H9 (cell line): ENCODE measurements around the gene SNAI3. TPM values are rescaled to one million over a fixed set of nuclear protein-coding genes. Genes with fewer than 3 reads are reported as not detected.

Experiments used
- DNase-seq: peaks from one replicate; pipeline ENCODE4 v3.0.0-alpha.2; 2017
- H2AFZ ChIP-seq: one replicate; pipeline ENCODE4 v1.6.1; 2013; ENCODE audit warnings: mild to moderate bottlenecking, low read length, control low read depth, moderate library complexity
- H2AK5ac ChIP-seq: 2 replicates; pipeline ENCODE4 v1.6.1; 2013; ENCODE audit warnings: low read length, control low read depth, mixed read lengths; ENCODE audit not compliant: insufficient read length
- H2BK120ac ChIP-seq: one replicate; pipeline ENCODE4 v1.6.1; 2013; ENCODE audit warnings: low read depth, mild to moderate bottlenecking, low read length, control low read depth, inconsistent platforms; ENCODE audit not compliant: poor library complexity, severe bottlenecking
- H2BK12ac ChIP-seq: 2 replicates; pipeline ENCODE4 v1.6.1; 2013; ENCODE audit warnings: low read length, control low read depth, mixed read lengths, low read depth; ENCODE audit not compliant: insufficient read length
- H2BK15ac ChIP-seq: 2 replicates; pipeline ENCODE4 v1.6.1; 2013; ENCODE audit warnings: low read depth, low read length, control low read depth
- H2BK20ac ChIP-seq: one replicate; pipeline ENCODE4 v1.6.1; 2013; ENCODE audit warnings: low read depth, mild to moderate bottlenecking, low read length, control low read depth, inconsistent platforms; ENCODE audit not compliant: poor library complexity, severe bottlenecking
- H2BK5ac ChIP-seq: 2 replicates; pipeline ENCODE4 v1.6.1; 2013; ENCODE audit warnings: low read length, control low read depth, mixed read lengths; ENCODE audit not compliant: insufficient read length
- H3K14ac ChIP-seq: 2 replicates; pipeline ENCODE4 v1.6.1; 2013; ENCODE audit warnings: low read length, control low read depth; ENCODE audit not compliant: insufficient read depth
- H3K18ac ChIP-seq: 2 replicates; pipeline ENCODE4 v1.6.1; 2013; ENCODE audit warnings: low read depth, mild to moderate bottlenecking, mixed read lengths, low read length, control low read depth; ENCODE audit not compliant: insufficient read length
- H3K23ac ChIP-seq: 2 replicates; pipeline ENCODE4 v1.6.1; 2013; ENCODE audit warnings: low read length, control low read depth, mixed read lengths, low read depth; ENCODE audit not compliant: insufficient read length
- H3K23me2 ChIP-seq: 2 replicates; pipeline ENCODE4 v1.6.1; 2013; ENCODE audit warnings: low read depth, mild to moderate bottlenecking, mixed read lengths, low read length, control low read depth; ENCODE audit not compliant: insufficient read length, poor library complexity, severe bottlenecking
- H3K27ac ChIP-seq: 2 replicates; pipeline ENCODE4 v1.5.1; 2013; ENCODE audit warnings: low read length, control low read depth, mixed read lengths, low read depth; ENCODE audit not compliant: insufficient read length
- H3K27me3 ChIP-seq: 2 replicates; pipeline ENCODE4 v1.6.1; 2013; ENCODE audit warnings: low read length, control low read depth, inconsistent platforms; ENCODE audit not compliant: insufficient read depth
- H3K4ac ChIP-seq: 2 replicates; pipeline ENCODE4 v1.6.1; 2013; ENCODE audit warnings: low read depth, mild to moderate bottlenecking, control low read depth, inconsistent platforms, low read length, moderate library complexity
- H3K4me1 ChIP-seq: 2 replicates; pipeline ENCODE4 v1.6.1; 2013; ENCODE audit warnings: low read length, control low read depth, inconsistent platforms; ENCODE audit not compliant: insufficient read depth
- H3K4me2 ChIP-seq: 2 replicates; pipeline ENCODE4 v1.6.1; 2013; ENCODE audit warnings: low read length, control low read depth, mixed read lengths; ENCODE audit not compliant: insufficient read length, insufficient read depth
- H3K56ac ChIP-seq: 2 replicates; pipeline ENCODE4 v1.6.1; 2013; ENCODE audit warnings: low read depth, mild to moderate bottlenecking, mixed read lengths, low read length, control low read depth; ENCODE audit not compliant: insufficient read length
- H3K79me1 ChIP-seq: 2 replicates; pipeline ENCODE4 v1.6.1; 2013; ENCODE audit warnings: low read depth, mild to moderate bottlenecking, moderate library complexity, low read length, control low read depth, inconsistent platforms; ENCODE audit not compliant: insufficient read depth, poor library complexity, severe bottlenecking
- H3K79me2 ChIP-seq: 2 replicates; pipeline ENCODE4 v1.6.1; 2013; ENCODE audit warnings: low read length, control low read depth, inconsistent platforms; ENCODE audit not compliant: insufficient read depth
- H3K9ac ChIP-seq: 2 replicates; pipeline ENCODE4 v1.6.1; 2013; ENCODE audit warnings: low read length, control low read depth, mixed read lengths; ENCODE audit not compliant: insufficient read length; ENCODE audit errors: extremely low read depth
- H3K9me3 ChIP-seq: one replicate; pipeline ENCODE4 v1.6.1; 2013; ENCODE audit warnings: low read depth, low read length, inconsistent platforms; ENCODE audit not compliant: control insufficient read depth
- H3T11ph ChIP-seq: one replicate; pipeline ENCODE4 v1.6.1; 2013; ENCODE audit warnings: mild to moderate bottlenecking, low read length, control low read depth, inconsistent platforms
- H4K20me1 ChIP-seq: one replicate; pipeline ENCODE4 v1.6.1; 2013; ENCODE audit not compliant: control insufficient read depth, insufficient read length, insufficient read depth
- H4K5ac ChIP-seq: 2 replicates; pipeline ENCODE4 v1.6.1; 2013; ENCODE audit warnings: low read depth, mild to moderate bottlenecking, mixed read lengths, low read length, control low read depth; ENCODE audit not compliant: insufficient read length
- H4K8ac ChIP-seq: replicated peaks from 2 replicates; pipeline ENCODE4 v1.6.1; 2013; ENCODE audit warnings: low read length, control low read depth, mixed read lengths, low read depth; ENCODE audit not compliant: insufficient read length
- H4K91ac ChIP-seq: 2 replicates; pipeline ENCODE4 v1.6.1; 2013; ENCODE audit warnings: low read depth, mild to moderate bottlenecking, moderate library complexity, mixed read lengths, low read length, control low read depth; ENCODE audit not compliant: insufficient read length
- H3K27ac Mint-ChIP-seq, 3 experiments: 2 replicates in 2 of 3; 3 replicates in 1 of 3; pipeline ENCODE4 v1.8.0; 2020 to 2021; ENCODE audit warnings: mixed read lengths in 3 of 3, mild to moderate bottlenecking in 1 of 3, moderate library complexity in 1 of 3
- H3K27me3 Mint-ChIP-seq: 2 replicates; pipeline ENCODE4 v1.8.0; 2021; ENCODE audit warnings: low read depth, mild to moderate bottlenecking, moderate library complexity, mixed read lengths
- H3K36me3 Mint-ChIP-seq, 3 experiments: 2 replicates in 2 of 3; 3 replicates in 1 of 3; pipeline ENCODE4 v1.8.0; 2020 to 2021; ENCODE audit warnings: low read depth in 3 of 3, mixed read lengths in 3 of 3; ENCODE audit not compliant: insufficient read depth in 1 of 3
- H3K4me1 Mint-ChIP-seq, 2 experiments: 2 replicates each; pipeline ENCODE4 v1.8.0; 2020; ENCODE audit warnings: mixed read lengths in 2 of 2
- H3K4me3 Mint-ChIP-seq, 2 experiments: 2 replicates in 1 of 2; 3 replicates in 1 of 2; pipeline ENCODE4 v1.8.0; 2020 to 2021; ENCODE audit warnings: mild to moderate bottlenecking in 2 of 2, mixed read lengths in 2 of 2, moderate library complexity in 1 of 2
- H3K9me3 Mint-ChIP-seq, 2 experiments: 2 replicates in 1 of 2; 3 replicates in 1 of 2; pipeline ENCODE4 v1.8.0; 2020; ENCODE audit warnings: mild to moderate bottlenecking in 2 of 2, mixed read lengths in 2 of 2, moderate library complexity in 1 of 2
- CTCF ChIP-seq: fragments of 200-600 bp; sonication (generic); conservative IDR thresholded peaks from 3 replicates; pipeline ENCODE4 v1.8.0; 2021; ENCODE audit warnings: antibody characterized with exemption, mild to moderate bottlenecking
- WGBS: extraction: QIAGEN DNeasy Blood & Tissue Kit; methylation state at CpG from one replicate; pipeline ENCODE4 v1.1.7; 2013; ENCODE audit warnings: missing lambda C conversion rate, low lambda C conversion rate, mixed read lengths; ENCODE audit not compliant: insufficient read length; ENCODE audit errors: extremely low coverage; 5-methylcytosine and 5-hydroxymethylcytosine counted together
- total RNA-seq: library from RNA; stranded (reverse); gene quantifications from 2 replicates; pipeline ENCODE4 v1.2.1, GENCODE V29; 2021

Gene SNAI3
- total RNA-seq, 1 experiment from 2014 or later, result 3.2 TPM

GRCh38 chr16:88733630-88734360 is 47.5 kb upstream of the SNAI3 start:
- H3K9me3 ChIP-seq, result no peaks in the 10 kb centered on the region
- no peak overlapping the region for H2BK5ac ChIP-seq
- no peak for DNase-seq
- H3K79me2 ChIP-seq, result no peaks in the 10 kb centered on the region
- H4K8ac ChIP-seq, result no peak overlapping the region
- H3K14ac ChIP-seq, result no peak overlapping the region
- no peaks in the 10 kb centered on the region for H3K23me2 ChIP-seq
- H3K4ac ChIP-seq, result no peak overlapping the region
- H3K27ac ChIP-seq, result no peak overlapping the region
- no peak overlapping the region for H2BK120ac ChIP-seq
- H3K4me2 ChIP-seq, result no peak overlapping the region
- WGBS, result no CpG with 5 or more reads among the region's 27 CpGs
- 0 out of 4 replicates have a peak, but pooled peaks cover 0 to 3% of the 10 kb centered on the region in 2 experiments for H3K4me1 Mint-ChIP-seq
- peaks cover 3 to 14% (median 8%) of the 10 kb centered on the region in 3 experiments; a peak in 6 of 7 replicates for H3K36me3 Mint-ChIP-seq
- H3K18ac ChIP-seq, result no peak overlapping the region
- H2AFZ ChIP-seq, result no peak overlapping the region
- H3K4me1 ChIP-seq, result no peaks in the 10 kb centered on the region
- H3K23ac ChIP-seq, result no peak overlapping the region
- no peaks in the 10 kb centered on the region for H3K27me3 ChIP-seq
- H2BK15ac ChIP-seq, result no peak overlapping the region
- H3K27ac Mint-ChIP-seq, result no peak overlapping the region
- H3K79me1 ChIP-seq, result no peaks in the 10 kb centered on the region
- no peak overlapping the region for H4K5ac ChIP-seq
- H2AK5ac ChIP-seq, result no peak overlapping the region
- no peak overlapping the region for H2BK20ac ChIP-seq
- no peak overlapping the region for H4K91ac ChIP-seq
- no peak for TF ChIP-seq CTCF
- no peaks in the 10 kb centered on the region; the same call in 1 of the 2 replicates for H3K27me3 Mint-ChIP-seq
- no peak overlapping the region for H3K56ac ChIP-seq
- H3T11ph ChIP-seq, result no peak overlapping the region
- no peak overlapping the region for H3K4me3 Mint-ChIP-seq
- H2BK12ac ChIP-seq, result no peak overlapping the region
- no peaks in the 10 kb centered on the region for H3K9me3 Mint-ChIP-seq
- H3K9ac ChIP-seq, result no peak overlapping the region
- no peaks in the 10 kb centered on the region for H4K20me1 ChIP-seq
